ENCODE data around the gene PRKCA. TPM values are rescaled to one million over a fixed set of nuclear protein-coding genes. Genes with fewer than 3 reads are reported as not detected.

The PRKCA gene
- total and polyA plus RNA-seq, 2 of the 13 experiments (the other 11 are each of a cell fraction or from before 2014, with no cell fraction given), result 18.5 to 21.5 TPM

GRCh38 chr17:66760324-66760723, 457.9 kb downstream of the PRKCA start:
- DNase-seq (ENCODE audit: low spot score) (no peak), ATAC-seq (no peak), FAIRE-seq (no peak)
- no peak overlapping the region for H3K9ac ChIP-seq (ENCODE audit: insufficient read depth, low read depth, low read length)
- no peaks in the 10 kb centered on the region for H3K4me1 ChIP-seq (ENCODE audit: insufficient read depth, low read length)
- H3K27me3 ChIP-seq (ENCODE audit: control insufficient read depth in 1 of 2, insufficient read depth in 2 of 2, low read length in 2 of 2), result no peaks in the 10 kb centered on the region
- H3K9me3 ChIP-seq (ENCODE audit: low read length), result no peaks in the 10 kb centered on the region
- H3K79me2 ChIP-seq (ENCODE audit: insufficient read depth, low read length), result no peaks in the 10 kb centered on the region
- ChIA-PET CTCF (ENCODE audit: low intra/inter-chr PET ratio, low total read pairs) (no interaction called here), POLR2A (no interaction called here)
- no peak overlapping the region for H3K27ac ChIP-seq (ENCODE audit: extremely low read length, insufficient read depth, low read length)
- no peak overlapping the region for H3K4me2 ChIP-seq (ENCODE audit: low read depth, low read length)
- TF ChIP-seq IKZF4 (CRISPR knock-in tag; IDR thresholded peaks at IDR 0.05; ENCODE audit: borderline replicate concordance, low read depth, not compliant biosample characterization), result no peak
- TF ChIP-seq, protein P1, sequence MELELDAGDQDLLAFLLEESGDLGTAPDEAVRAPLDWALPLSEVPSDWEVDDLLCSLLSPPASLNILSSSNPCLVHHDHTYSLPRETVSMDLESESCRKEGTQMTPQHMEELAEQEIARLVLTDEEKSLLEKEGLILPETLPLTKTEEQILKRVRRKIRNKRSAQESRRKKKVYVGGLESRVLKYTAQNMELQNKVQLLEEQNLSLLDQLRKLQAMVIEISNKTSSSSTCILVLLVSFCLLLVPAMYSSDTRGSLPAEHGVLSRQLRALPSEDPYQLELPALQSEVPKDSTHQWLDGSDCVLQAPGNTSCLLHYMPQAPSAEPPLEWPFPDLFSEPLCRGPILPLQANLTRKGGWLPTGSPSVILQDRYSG (CRISPR knock-in tag; IDR thresholded peaks at IDR 0.05), result no peak
- TF ChIP-seq SMYD3 (CRISPR knock-in tag; IDR thresholded peaks at IDR 0.05), result no peak
- TF ChIP-seq DNMT3B (CRISPR knock-in tag; conservative IDR thresholded peaks at IDR 0.05), result no peak
- TF ChIP-seq XRCC5 (optimal IDR thresholded peaks at IDR 0.05; ENCODE audit: low read length), result no peak
- TF ChIP-seq HMGXB3 (CRISPR knock-in tag; IDR thresholded peaks at IDR 0.05; ENCODE audit: borderline replicate concordance), result no peak
- no peak for TF ChIP-seq ZBTB1 (CRISPR knock-in tag; IDR thresholded peaks at IDR 0.05; ENCODE audit: borderline replicate concordance)
- TF ChIP-seq PRDM10 (CRISPR knock-in tag; IDR thresholded peaks at IDR 0.05; ENCODE audit: low read depth), result no peak
- TF ChIP-seq PCBP2 (optimal IDR thresholded peaks at IDR 0.05; ENCODE audit: low read depth, low read length, poor library complexity, severe bottlenecking), result no peak
- TF ChIP-seq KDM4B (CRISPR knock-in tag; IDR thresholded peaks at IDR 0.05), result no peak
- TF ChIP-seq MAFF (IDR thresholded peaks at IDR 0.05; ENCODE audit: low read depth, low read length), result peak; percentile 32; the same call in 1 of the 2 replicates
- peak; percentile 31 to 62; a peak in 2 of 4 replicates for TF ChIP-seq MAFK (conservative IDR thresholded peaks at IDR 0.05 in 1 of 2, IDR thresholded peaks at IDR 0.05 in 1 of 2; ENCODE audit: low read length in 2 of 2)
- H2AFZ ChIP-seq (ENCODE audit: low read length), result no peak overlapping the region
- in situ Hi-C loops (cut with HindIII; ENCODE audit: extremely low pct_ligation_motif_present, low pct_unique_long_range_greater_than_20kb) (no loop called here), intact Hi-C loops (cut with micrococcal nuclease; ENCODE audit: unreplicated experiment) (no loop called here)
- TSS peak; percentile 28 for BruUV-seq (replicated peaks)
- H3K36me3 ChIP-seq (replicated peaks in 1 of 2; ENCODE audit: control insufficient read depth in 1 of 2, insufficient read depth in 2 of 2, low read length in 2 of 2), result peaks cover 0 to 1% of the 10 kb centered on the region in 2 experiments; a peak in 2 of 5 replicates
- 96% methylated on average over 3 of the region's 3 CpGs for WGBS (ENCODE audit: low lambda C conversion rate)
- H4K20me1 ChIP-seq (ENCODE audit: insufficient read depth, low read length), result no peaks in the 10 kb centered on the region
- H3K4me3 ChIP-seq (replicated peaks in 1 of 3; ENCODE audit: insufficient read depth in 1 of 3, low read depth in 2 of 3, low read length in 3 of 3), result no peak overlapping the region

Measured in HepG2 (cell line).